Natural killer cell (primary cell): ENCODE data around the gene ALDOB. TPM values are rescaled to one million over a fixed set of nuclear protein-coding genes. Genes with fewer than 3 reads are reported as not detected.
"Not testable (repeated sequence)": the region's sequence is repeated elsewhere in the genome, so short reads cannot be mapped to it uniquely, and the experiment has no call there.

ENCODE experiments used
- ATAC-seq, 3 donors: fragments of 150-1000 bp in 2 of 3; fragments of 200-7000 bp in 1 of 3; cut with Tn5 transposase; 1 replicate in 1 of 3; 2 replicates in 2 of 3; pipeline ENCODE4 v1.10.0; 2021; ENCODE audit warnings: mild to moderate bottlenecking in 2 of 3, moderate library complexity in 2 of 3
- DNase-seq, 2 donors: peaks; one replicate each; pipeline versions ENCODE4 v3.0.0 to v3.0.0-alpha.2; 2013 to 2021; ENCODE audit warnings: mixed read lengths in 1 of 2
- H3K27ac ChIP-seq: one replicate; pipeline ENCODE4 v1.5.1; 2013; ENCODE audit warnings: mild to moderate bottlenecking, low read length
- H3K27me3 ChIP-seq: one replicate; pipeline ENCODE4 v1.6.1; 2013; ENCODE audit warnings: low read length; ENCODE audit not compliant: control insufficient read depth, insufficient read depth
- H3K36me3 ChIP-seq: one replicate; pipeline ENCODE4 v1.6.1; 2013; ENCODE audit warnings: low read length; ENCODE audit not compliant: control insufficient read depth, insufficient read depth
- H3K4me1 ChIP-seq: one replicate; pipeline ENCODE4 v1.6.1; 2013; ENCODE audit warnings: low read length; ENCODE audit not compliant: control insufficient read depth, insufficient read depth
- H3K4me3 ChIP-seq: one replicate; pipeline ENCODE4 v1.5.1; 2013; ENCODE audit warnings: low read length
- H3K9me3 ChIP-seq: one replicate; pipeline ENCODE4 v1.6.1; 2013; ENCODE audit warnings: low read length; ENCODE audit not compliant: control insufficient read depth, insufficient read depth
- H3K27ac Mint-ChIP-seq, 2 donors: one replicate each; pipeline ENCODE4 v1.8.0; 2022; ENCODE audit warnings: mild to moderate bottlenecking in 2 of 2, mixed read lengths in 2 of 2, moderate library complexity in 1 of 2
- H3K27me3 Mint-ChIP-seq, 2 donors: one replicate each; pipeline ENCODE4 v1.8.0; 2022; ENCODE audit warnings: low read depth in 2 of 2, mixed read lengths in 2 of 2
- H3K36me3 Mint-ChIP-seq: one replicate; pipeline ENCODE4 v1.8.0; 2022; ENCODE audit warnings: mixed read lengths
- H3K4me1 Mint-ChIP-seq, 2 donors: one replicate each; pipeline ENCODE4 v1.8.0; 2022; ENCODE audit warnings: mixed read lengths in 2 of 2
- H3K4me3 Mint-ChIP-seq: one replicate; pipeline ENCODE4 v1.8.0; 2022; ENCODE audit warnings: mild to moderate bottlenecking, moderate library complexity, mixed read lengths
- H3K9me3 Mint-ChIP-seq, 2 donors: one replicate each; pipeline ENCODE4 v1.8.0; 2022; ENCODE audit warnings: mixed read lengths in 2 of 2
- WGBS: methylation state at CpG from one replicate; pipeline ENCODE4 v1.1.7; 2013; ENCODE audit warnings: missing lambda C conversion rate; ENCODE audit not compliant: insufficient coverage; 5-methylcytosine and 5-hydroxymethylcytosine counted together
- intact Hi-C: fragments of 100-400 bp; cut with micrococcal nuclease; formaldehyde crosslinking; loops from one replicate; pipeline ENCODE4 v1.14.2; 2022
- total RNA-seq, 4 donors: library from RNA; stranded (reverse); fragments of 120-200 nt in 1 of 4; gene quantifications; one replicate each; pipeline versions ENCODE4 v1.2.3 to v1.2.4, GENCODE V29; 2013 to 2022
- TF ChIP-seq, protein P1 (sequence below): fragments of 200-600 bp; IDR thresholded peaks from one replicate; pipeline ENCODE4 v1.8.0; 2022; ENCODE audit warnings: antibody characterized with exemption

Gene ALDOB
- total RNA-seq, 3 donors from 2014 or later (not counting 1 experiment from before 2014, with no cell fraction given), result not detected

DNA sequence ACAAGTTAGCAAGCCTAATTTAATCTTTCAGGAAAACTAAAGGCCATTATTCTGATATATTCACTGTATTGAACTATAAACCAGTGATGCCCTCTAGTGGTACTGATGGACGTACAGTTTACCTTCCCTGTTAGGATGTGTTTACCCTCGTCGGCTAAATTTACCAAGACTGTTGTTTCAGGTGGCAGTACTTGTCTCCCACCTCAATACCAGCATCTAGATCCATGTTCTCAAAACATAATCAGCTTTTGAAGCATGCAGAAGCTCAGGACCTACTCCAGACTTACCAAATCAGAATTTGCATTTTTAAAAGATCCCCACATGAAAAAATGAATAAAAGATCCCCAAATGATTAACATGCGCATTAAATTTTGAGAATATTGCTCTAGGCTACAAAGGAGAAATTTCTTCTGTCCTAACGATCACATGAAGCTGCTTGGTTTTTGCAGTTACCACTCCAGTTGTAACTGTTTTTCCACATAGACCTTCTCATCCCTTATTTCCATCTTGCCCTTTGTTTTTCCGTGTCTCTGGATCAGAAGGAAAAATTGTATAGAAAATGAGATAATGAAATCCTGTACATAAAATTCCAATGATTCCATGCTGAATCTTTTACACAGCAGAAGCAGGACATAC is 47.6 kb downstream of the ALDOB start:
- H3K4me1 Mint-ChIP-seq, result peaks cover 17 to 23% of the 10 kb centered on the region in 2 donors
- intact Hi-C loops, result no loop called here
- TF ChIP-seq, protein P1, sequence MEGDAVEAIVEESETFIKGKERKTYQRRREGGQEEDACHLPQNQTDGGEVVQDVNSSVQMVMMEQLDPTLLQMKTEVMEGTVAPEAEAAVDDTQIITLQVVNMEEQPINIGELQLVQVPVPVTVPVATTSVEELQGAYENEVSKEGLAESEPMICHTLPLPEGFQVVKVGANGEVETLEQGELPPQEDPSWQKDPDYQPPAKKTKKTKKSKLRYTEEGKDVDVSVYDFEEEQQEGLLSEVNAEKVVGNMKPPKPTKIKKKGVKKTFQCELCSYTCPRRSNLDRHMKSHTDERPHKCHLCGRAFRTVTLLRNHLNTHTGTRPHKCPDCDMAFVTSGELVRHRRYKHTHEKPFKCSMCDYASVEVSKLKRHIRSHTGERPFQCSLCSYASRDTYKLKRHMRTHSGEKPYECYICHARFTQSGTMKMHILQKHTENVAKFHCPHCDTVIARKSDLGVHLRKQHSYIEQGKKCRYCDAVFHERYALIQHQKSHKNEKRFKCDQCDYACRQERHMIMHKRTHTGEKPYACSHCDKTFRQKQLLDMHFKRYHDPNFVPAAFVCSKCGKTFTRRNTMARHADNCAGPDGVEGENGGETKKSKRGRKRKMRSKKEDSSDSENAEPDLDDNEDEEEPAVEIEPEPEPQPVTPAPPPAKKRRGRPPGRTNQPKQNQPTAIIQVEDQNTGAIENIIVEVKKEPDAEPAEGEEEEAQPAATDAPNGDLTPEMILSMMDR, result peak; percentile 53
- DNase-seq (peak in 1 of 2 donors; percentile 62), ATAC-seq (peak in 2 of 3 donors; percentile 47 to 66)
- peaks cover 9% of the 10 kb centered on the region for H3K9me3 ChIP-seq
- no peak overlapping the region for H3K4me3 Mint-ChIP-seq
- no peak overlapping the region for H3K4me3 ChIP-seq
- H3K9me3 Mint-ChIP-seq, result peaks cover 6 to 8% of the 10 kb centered on the region in 2 donors
- no peaks in the 10 kb centered on the region for H3K4me1 ChIP-seq
- WGBS, result 56% methylated on average over 5 of the region's 6 CpGs
- no peaks in the 10 kb centered on the region for H3K27me3 ChIP-seq
- peak overlapping the region; percentile 14 to 33 for H3K27ac Mint-ChIP-seq
- H3K27ac ChIP-seq, result no peak overlapping the region
- no peaks in the 10 kb centered on the region for H3K27me3 Mint-ChIP-seq
- H3K36me3 ChIP-seq, result peaks cover 20% of the 10 kb centered on the region
- H3K36me3 Mint-ChIP-seq, result peaks cover 16% of the 10 kb centered on the region

DNA sequence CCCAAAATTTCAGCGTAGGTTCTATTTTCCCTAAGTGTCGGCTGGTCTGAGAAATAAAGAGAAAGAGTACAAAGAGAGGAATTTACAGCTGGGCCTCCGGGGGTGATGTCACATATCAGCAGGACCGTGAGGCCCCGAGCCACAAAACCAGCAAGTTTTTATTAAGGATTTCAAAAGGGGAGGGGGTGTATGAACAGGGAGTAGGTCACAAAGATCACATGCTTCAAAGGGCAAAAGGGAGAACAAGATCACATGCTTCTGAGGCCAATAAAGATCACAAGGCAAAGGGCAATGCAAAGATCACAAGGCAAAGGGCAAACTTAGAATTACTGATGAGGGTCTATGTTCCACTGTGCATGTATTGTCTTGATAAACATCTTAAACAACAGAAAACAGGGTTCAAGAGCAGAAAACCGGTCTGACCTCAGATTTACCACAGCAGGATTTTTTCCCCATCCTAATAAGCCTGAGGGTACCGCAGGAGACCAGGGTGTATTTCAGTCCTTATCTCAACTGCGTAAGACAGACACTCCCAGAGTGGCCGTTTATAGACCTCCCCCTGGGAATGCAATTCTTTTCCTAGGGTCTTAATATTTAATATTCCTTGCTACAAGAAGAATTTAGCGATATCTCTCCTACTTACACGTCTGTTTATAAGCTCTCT is 50.6 kb downstream of the ALDOB start, which contains the start of gene BAAT:
Gene BAAT, minus strand, starts transcription at position 134 of the 664 bp plus-strand sequence. CDS start 13,602 bp downstream, outside the sequence.
- peaks cover 15% of the 10 kb centered on the region for H3K36me3 ChIP-seq
- H3K4me3 ChIP-seq, H3K27me3 Mint-ChIP-seq, H3K4me3 Mint-ChIP-seq, H3K27ac ChIP-seq, H3K27me3 ChIP-seq, ATAC-seq, H3K36me3 Mint-ChIP-seq, H3K4me1 ChIP-seq, DNase-seq, H3K27ac Mint-ChIP-seq, H3K4me1 Mint-ChIP-seq, H3K9me3 ChIP-seq, H3K9me3 Mint-ChIP-seq, intact Hi-C loops: not testable (repeated sequence)
- WGBS, result 98% methylated on average over 11 of the region's 11 CpGs

DNA sequence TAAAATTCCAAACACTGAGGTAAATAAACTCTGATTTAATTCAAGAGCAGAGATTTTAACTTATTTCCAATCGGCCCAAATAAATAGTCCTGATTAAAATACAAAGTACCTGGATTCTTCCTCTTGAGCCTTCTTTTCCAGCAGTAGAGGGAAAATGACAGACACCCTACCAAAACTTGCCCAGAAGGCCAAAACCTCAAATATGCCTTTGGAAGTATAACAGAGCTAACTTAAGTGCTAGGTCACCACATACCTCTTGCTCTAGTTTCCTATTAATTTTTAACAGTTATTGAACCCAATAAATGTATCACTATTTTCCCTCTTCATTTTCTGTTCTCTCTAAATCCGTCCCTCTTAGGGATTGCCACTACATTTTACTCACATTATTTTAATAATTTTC is 52.2 kb downstream of the ALDOB start:
- Mint-ChIP-seq H3K36me3 (peaks cover 9% of the 10 kb centered on the region), H3K4me3 (no peak overlapping the region), H3K9me3 (peaks cover 6 to 8% of the 10 kb centered on the region in 2 donors), H3K27ac (no peak overlapping the region), H3K4me1 (no peaks in the 10 kb centered on the region), H3K27me3 (no peaks in the 10 kb centered on the region)
- TF ChIP-seq, protein P1, result no peak
- Histone ChIP-seq H3K27ac (no peak overlapping the region), H3K4me1 (no peaks in the 10 kb centered on the region), H3K4me3 (no peak overlapping the region), H3K9me3 (peaks cover 9% of the 10 kb centered on the region), H3K36me3 (peaks cover 1% of the 10 kb centered on the region), H3K27me3 (no peaks in the 10 kb centered on the region)
- DNase-seq, result no peak
- no peak for ATAC-seq
- intact Hi-C loops, result no loop called here
- 80% methylated on average over 1 of the region's 2 CpGs for WGBS

DNA sequence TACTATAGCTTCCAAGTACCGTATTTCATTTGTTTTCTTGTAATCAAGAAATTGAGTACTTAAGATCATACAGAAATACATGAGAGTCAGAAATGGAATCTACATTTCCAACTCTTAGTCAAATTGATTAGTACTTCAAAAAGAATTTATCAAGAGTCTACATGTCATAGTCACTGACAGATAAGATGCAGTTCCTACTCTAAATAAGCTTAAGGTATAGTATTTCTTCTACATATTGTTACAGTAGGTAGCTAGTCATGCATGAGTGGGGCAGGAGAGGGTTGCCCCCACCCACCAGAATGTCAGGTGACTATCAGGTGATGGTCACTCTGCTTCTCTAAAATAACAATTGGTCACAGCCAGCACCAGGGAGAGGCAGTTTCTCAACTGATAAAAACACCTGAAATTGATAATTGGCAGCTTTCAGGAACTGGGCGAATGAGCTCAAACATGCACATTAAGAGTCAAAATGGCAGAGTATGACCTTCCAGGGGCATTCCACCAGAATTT is 53.7 kb downstream of the ALDOB start:
- ATAC-seq (no peak), DNase-seq (no peak)
- H3K4me1 ChIP-seq, result no peaks in the 10 kb centered on the region
- no peak overlapping the region for H3K4me3 Mint-ChIP-seq
- H3K9me3 ChIP-seq, result peaks cover 9% of the 10 kb centered on the region
- H3K27me3 ChIP-seq, result no peaks in the 10 kb centered on the region
- 91% methylated on average over 1 of the region's 2 CpGs for WGBS
- H3K4me1 Mint-ChIP-seq, result no peaks in the 10 kb centered on the region
- no peak overlapping the region for H3K27ac ChIP-seq
- H3K27ac Mint-ChIP-seq, result no peak overlapping the region
- H3K27me3 Mint-ChIP-seq, result peaks cover 0 to 4% of the 10 kb centered on the region in 2 donors
- H3K9me3 Mint-ChIP-seq, result peaks cover 6 to 8% of the 10 kb centered on the region in 2 donors
- no peak overlapping the region for H3K4me3 ChIP-seq
- intact Hi-C loops, result no loop called here
- TF ChIP-seq, protein P1, result no peak
- H3K36me3 ChIP-seq, result no peaks in the 10 kb centered on the region
- peaks cover 9% of the 10 kb centered on the region for H3K36me3 Mint-ChIP-seq
